IMR-90 (cell line): ENCODE results near the gene GALNT4.

Experiments
- BHLHE40 ChIP-seq: fragments of 150-350 bp; IDR thresholded peaks from 2 replicates; pipeline ENCODE4 v1.6.1; 2016; ENCODE audit warnings: mild to moderate bottlenecking, low read depth, low read length
- CEBPB ChIP-seq: IDR thresholded peaks from 2 replicates; pipeline ENCODE4 v1.6.1; 2012; ENCODE audit warnings: low read depth, low read length, improper control_type of control experiment
- CHD1 ChIP-seq: IDR thresholded peaks from 2 replicates; pipeline ENCODE4 v1.6.1; 2012; ENCODE audit warnings: low read depth, low read length, improper control_type of control experiment
- CTCF ChIP-seq: conservative IDR thresholded peaks from 2 replicates; pipeline ENCODE4 v1.5.1; 2012; ENCODE audit warnings: mild to moderate bottlenecking, low read depth, low read length, improper control_type of control experiment
- ELK1 ChIP-seq: fragments of 150-350 bp; IDR thresholded peaks from 2 replicates; pipeline ENCODE4 v1.6.1; 2016; ENCODE audit warnings: low read depth, mild to moderate bottlenecking, low read length, moderate library complexity, borderline replicate concordance
- MAFK ChIP-seq: IDR thresholded peaks from 2 replicates; pipeline ENCODE4 v1.6.1; 2012; ENCODE audit warnings: low read depth, low read length, improper control_type of control experiment
- MXI1 ChIP-seq: IDR thresholded peaks from 2 replicates; pipeline ENCODE4 v1.6.1; 2012; ENCODE audit warnings: low read depth, mild to moderate bottlenecking, low read length, moderate library complexity, borderline replicate concordance
- NFE2L2 ChIP-seq: fragments of 150-350 bp; IDR thresholded peaks from 2 replicates; pipeline ENCODE4 v1.6.1; 2016; ENCODE audit warnings: low read depth, mild to moderate bottlenecking, low read length
- POLR2A ChIP-seq: IDR thresholded peaks from 2 replicates; pipeline ENCODE4 v1.6.1; 2012; ENCODE audit warnings: mild to moderate bottlenecking, low read depth, low read length
- RAD21 ChIP-seq: IDR thresholded peaks from 2 replicates; pipeline ENCODE4 v1.6.1; 2012; ENCODE audit warnings: low read length, improper control_type of control experiment
- RCOR1 ChIP-seq: IDR thresholded peaks from 2 replicates; pipeline ENCODE4 v1.6.1; 2012; ENCODE audit warnings: mild to moderate bottlenecking, low read length, improper control_type of control experiment; ENCODE audit not compliant: insufficient replicate concordance
- RFX5 ChIP-seq: IDR thresholded peaks from 2 replicates; pipeline ENCODE4 v1.8.0; 2012; ENCODE audit warnings: low read depth, mild to moderate bottlenecking, low read length, moderate library complexity
- SMC3 ChIP-seq: fragments of 150-350 bp; IDR thresholded peaks from 2 replicates; pipeline ENCODE4 v1.6.1; 2016; ENCODE audit warnings: low read depth, mild to moderate bottlenecking, antibody characterized with exemption, low read length, moderate library complexity
- USF2 ChIP-seq: fragments of 150-350 bp; IDR thresholded peaks from 2 replicates; pipeline ENCODE4 v1.6.1; 2017; ENCODE audit warnings: mild to moderate bottlenecking, antibody characterized with exemption, low read length, low read depth

GRCh38 chr12:89542236-89542635, 17.6 kb upstream of the GALNT4 start:
- TF ChIP-seq ELK1 = no peak
- TF ChIP-seq CTCF = no peak
- TF ChIP-seq POLR2A = no peak
- TF ChIP-seq RAD21 = no peak
- TF ChIP-seq RFX5 = no peak
- no peak for TF ChIP-seq CEBPB
- no peak for TF ChIP-seq SMC3
- no peak for TF ChIP-seq CHD1
- TF ChIP-seq USF2 = no peak
- no peak for TF ChIP-seq BHLHE40
- TF ChIP-seq RCOR1 = no peak
- TF ChIP-seq MXI1 = no peak
- TF ChIP-seq MAFK = no peak
- no peak for TF ChIP-seq NFE2L2
